Coronary artery (tissue), 2 donors: ENCODE data around the gene UBE2D2.
A peak's percentile ranks its signal among the peaks of the same experiment; 100 is the strongest.

ENCODE experiments used
- DNase-seq: peaks from one replicate; pipeline ENCODE4 v3.0.0-alpha.2; 2017; ENCODE audit warnings: low spot score
- H3K27ac ChIP-seq, 2 donors: fragments of 200-600 bp; sonication (generic); one replicate each; pipeline ENCODE4 v1.5.1; 2016 to 2019
- H3K4me3 ChIP-seq: fragments of 200-600 bp; sonication (generic); 2 replicates; pipeline ENCODE4 v1.5.1; 2016; ENCODE audit warnings: mild to moderate bottlenecking, moderate library complexity
- TF ChIP-seq, protein P1 (sequence below): fragments of 200-600 bp; sonication (generic); IDR thresholded peaks from one replicate; pipeline ENCODE4 v1.5.1; 2019; ENCODE audit warnings: antibody characterized with exemption

Gene UBE2D2

DNA sequence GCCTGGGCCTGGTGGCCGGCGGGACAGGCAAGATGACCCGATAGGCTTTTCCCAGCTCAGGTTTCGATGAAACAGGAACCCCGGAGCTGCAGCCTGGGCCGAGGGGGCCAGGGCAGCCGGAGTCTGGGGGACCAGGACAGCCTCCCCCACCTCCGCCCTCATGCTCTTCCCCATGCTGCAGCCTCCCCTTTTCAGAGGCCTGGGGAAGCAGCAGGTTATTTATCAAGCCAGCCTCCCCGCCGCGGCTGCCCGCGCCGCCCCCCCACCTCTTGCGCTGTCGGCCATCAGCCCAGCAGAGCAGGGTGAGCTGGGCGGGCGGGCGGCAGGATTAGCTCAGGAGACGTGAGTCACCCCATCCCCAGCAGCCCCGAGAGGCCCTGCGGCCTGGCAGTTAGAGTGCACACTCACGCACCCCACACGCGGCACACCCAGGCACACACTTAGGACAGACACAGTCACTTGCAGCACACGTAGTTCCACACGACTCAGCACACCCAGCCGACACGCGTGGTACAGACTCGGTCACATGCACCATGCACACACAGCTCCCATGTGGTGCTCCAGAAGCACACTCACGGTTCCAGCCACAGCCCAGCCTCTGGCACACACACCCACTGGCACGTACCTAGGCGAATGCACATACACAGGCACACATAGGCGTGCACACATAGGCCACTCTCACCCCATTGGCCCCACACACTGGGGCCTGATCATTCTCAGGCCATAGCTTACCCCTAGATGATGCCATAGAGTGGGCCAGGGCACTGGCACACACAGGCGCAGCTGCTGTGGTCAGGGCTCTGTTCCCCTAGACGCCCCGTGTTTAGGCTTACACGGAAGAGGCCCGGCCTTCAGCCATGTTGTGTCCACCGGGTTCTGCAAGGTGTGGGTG, 100.0 kb downstream of the UBE2D2 start:
- TF ChIP-seq, protein P1, sequence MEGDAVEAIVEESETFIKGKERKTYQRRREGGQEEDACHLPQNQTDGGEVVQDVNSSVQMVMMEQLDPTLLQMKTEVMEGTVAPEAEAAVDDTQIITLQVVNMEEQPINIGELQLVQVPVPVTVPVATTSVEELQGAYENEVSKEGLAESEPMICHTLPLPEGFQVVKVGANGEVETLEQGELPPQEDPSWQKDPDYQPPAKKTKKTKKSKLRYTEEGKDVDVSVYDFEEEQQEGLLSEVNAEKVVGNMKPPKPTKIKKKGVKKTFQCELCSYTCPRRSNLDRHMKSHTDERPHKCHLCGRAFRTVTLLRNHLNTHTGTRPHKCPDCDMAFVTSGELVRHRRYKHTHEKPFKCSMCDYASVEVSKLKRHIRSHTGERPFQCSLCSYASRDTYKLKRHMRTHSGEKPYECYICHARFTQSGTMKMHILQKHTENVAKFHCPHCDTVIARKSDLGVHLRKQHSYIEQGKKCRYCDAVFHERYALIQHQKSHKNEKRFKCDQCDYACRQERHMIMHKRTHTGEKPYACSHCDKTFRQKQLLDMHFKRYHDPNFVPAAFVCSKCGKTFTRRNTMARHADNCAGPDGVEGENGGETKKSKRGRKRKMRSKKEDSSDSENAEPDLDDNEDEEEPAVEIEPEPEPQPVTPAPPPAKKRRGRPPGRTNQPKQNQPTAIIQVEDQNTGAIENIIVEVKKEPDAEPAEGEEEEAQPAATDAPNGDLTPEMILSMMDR, result no peak
- Histone ChIP-seq H3K4me3 (peak overlapping the region; percentile 47), H3K27ac (peak overlapping the region; percentile 72 to 94)
- DNase-seq, result peak; percentile 98

- TF ChIP-seq, protein P1, result no peak
- DNase-seq, result no peak
- no peak overlapping the region for H3K4me3 ChIP-seq
- H3K27ac ChIP-seq, result peak overlapping the region; percentile 72 to 94
These were observed 101.5 kb downstream of the UBE2D2 start for GRCh38 chr5:139662617-139663016.

DNA sequence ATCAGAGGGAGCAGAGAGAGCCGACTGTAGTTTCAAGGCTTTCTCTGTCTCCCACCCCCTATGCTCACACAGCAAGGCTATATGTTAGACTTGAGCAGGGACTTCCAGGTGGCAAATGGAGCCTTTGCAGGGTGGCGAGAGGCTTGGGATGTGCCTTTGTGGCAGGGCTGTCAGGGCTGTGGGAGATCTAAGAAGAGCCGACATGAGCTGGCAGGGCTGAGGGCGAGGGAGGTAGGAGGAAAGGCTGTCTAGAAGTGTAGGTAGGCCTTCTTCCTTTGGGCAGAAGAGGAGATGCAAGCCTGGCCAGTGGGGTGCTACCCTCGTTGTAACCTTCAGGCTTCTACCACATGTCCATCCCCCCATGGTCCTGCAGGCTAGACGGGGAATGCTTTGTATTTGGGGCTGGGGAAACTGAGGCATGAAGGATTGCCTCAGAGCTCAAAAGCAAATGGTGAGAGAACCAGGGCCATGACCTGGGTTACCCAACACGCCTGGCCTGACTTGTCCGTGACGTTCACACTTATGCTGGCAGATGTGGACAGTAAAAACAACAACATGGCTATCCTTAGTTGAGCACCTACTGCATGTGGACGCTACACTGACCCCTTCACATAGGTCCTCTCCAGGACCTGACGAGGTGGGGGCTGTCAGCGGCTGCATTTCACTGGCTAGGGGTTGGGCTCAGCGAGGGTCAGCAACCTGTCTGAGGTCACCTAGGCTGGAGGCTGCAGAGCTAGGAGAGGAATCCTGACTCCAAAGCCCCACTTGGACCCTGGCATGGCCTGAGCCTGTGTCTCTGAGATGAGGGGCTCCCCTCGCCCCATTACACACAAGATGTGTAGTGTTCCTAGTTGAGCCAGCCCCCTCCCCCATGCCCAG, 102.3 kb downstream of the UBE2D2 start:
- Histone ChIP-seq H3K27ac (peak overlapping the region; percentile 91 to 94), H3K4me3 (no peak overlapping the region)
- TF ChIP-seq, protein P1, result no peak
- DNase-seq, result no peak

DNA sequence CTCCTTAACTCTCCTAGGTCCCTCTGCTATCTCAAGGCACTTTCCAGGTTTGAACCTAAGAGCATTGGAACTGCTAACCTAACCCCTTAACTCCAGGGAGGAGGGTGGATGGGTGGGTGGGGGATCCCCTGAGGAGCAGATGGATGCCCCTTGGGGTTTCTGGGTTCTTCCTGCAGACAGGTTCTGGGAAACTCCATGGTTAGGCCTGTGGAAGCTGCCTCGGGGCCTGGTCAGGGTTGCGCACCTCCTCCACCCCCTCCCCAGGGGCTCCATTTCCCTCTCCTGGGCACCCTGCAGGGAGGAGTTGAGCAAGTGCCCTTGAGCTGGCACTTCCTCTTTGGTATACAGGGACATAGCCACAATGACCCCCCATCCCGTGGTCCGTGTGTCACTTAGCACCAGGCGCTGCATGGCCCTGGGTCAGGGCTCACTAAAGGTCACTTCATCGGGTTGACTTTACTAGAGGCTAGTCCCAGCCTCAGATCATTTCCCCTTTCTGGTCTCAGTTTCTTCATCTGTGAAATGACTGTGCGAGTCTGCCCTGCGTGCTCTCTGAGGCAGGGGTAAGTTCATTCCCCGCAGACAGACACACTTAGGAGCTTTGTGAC, 103.1 kb downstream of the UBE2D2 start:
- TF ChIP-seq, protein P1, result no peak
- DNase-seq, result no peak
- peak overlapping the region; percentile 91 to 94 for H3K27ac ChIP-seq
- H3K4me3 ChIP-seq, result no peak overlapping the region

GRCh38 chr5:139664727-139665351, 103.7 kb downstream of the UBE2D2 start:
- TF ChIP-seq, protein P1, result no peak
- no peak for DNase-seq
- peak overlapping the region; percentile 91 to 94 for H3K27ac ChIP-seq
- peak overlapping the region; percentile 19 for H3K4me3 ChIP-seq

GRCh38 chr5:139665626-139666025, 104.5 kb downstream of the UBE2D2 start:
- no peak for DNase-seq
- Histone ChIP-seq H3K27ac (peak overlapping the region; percentile 91 to 94), H3K4me3 (no peak overlapping the region)
- TF ChIP-seq, protein P1, result no peak
